HepG2 (cell line): Measurements from ENCODE around the gene TNFSF12. TPM values are rescaled to one million over a fixed set of nuclear protein-coding genes. Genes with fewer than 3 reads are reported as not detected.

Experiments
- CBX5 ChIP-seq: sonication (generic); formaldehyde crosslinking; IDR thresholded peaks from 2 replicates; pipeline ENCODE4 v1.4.0; 2020; ENCODE audit warnings: missing genetic modification reagents, borderline replicate concordance
- CENPBD1 ChIP-seq: sonication (generic); formaldehyde crosslinking; IDR thresholded peaks from 2 replicates; pipeline ENCODE4 v1.8.0; 2022; ENCODE audit warnings: missing genetic modification reagents, low read depth, mild to moderate bottlenecking, borderline replicate concordance
- CENPT ChIP-seq: sonication (generic); formaldehyde crosslinking; IDR thresholded peaks from 2 replicates; pipeline ENCODE4 v1.8.0; 2022; ENCODE audit warnings: low read depth, mild to moderate bottlenecking, moderate library complexity, missing genetic modification reagents
- ELF4 ChIP-seq: sonication (generic); formaldehyde crosslinking; IDR thresholded peaks from 2 replicates; pipeline ENCODE4 v1.5.0; 2020; ENCODE audit warnings: missing genetic modification reagents, mild to moderate bottlenecking, moderate library complexity, borderline replicate concordance
- GLI4 ChIP-seq: sonication (generic); formaldehyde crosslinking; IDR thresholded peaks from 2 replicates; pipeline ENCODE4 v1.5.1; 2020; ENCODE audit warnings: missing genetic modification reagents, mild to moderate bottlenecking, moderate library complexity, borderline replicate concordance
- HMG20B ChIP-seq: conservative IDR thresholded peaks from 2 replicates; pipeline ENCODE4 v1.6.1; 2016; ENCODE audit warnings: missing genetic modification reagents, missing compliant biosample characterization
- MBNL3 ChIP-seq: fragments of 250-450 bp; sonication (Bioruptor Pico); conservative IDR thresholded peaks from 2 replicates; pipeline ENCODE4 v1.8.0; 2022; ENCODE audit warnings: mild to moderate bottlenecking, inconsistent platforms
- MIER3 ChIP-seq: IDR thresholded peaks from 2 replicates; pipeline ENCODE4 v1.6.1; 2016; ENCODE audit warnings: missing compliant biosample characterization, borderline replicate concordance
- NFKB2 ChIP-seq: sonication (generic); formaldehyde crosslinking; IDR thresholded peaks from 2 replicates; pipeline ENCODE4 v1.4.0; 2020; ENCODE audit warnings: missing genetic modification reagents, borderline replicate concordance
- PAF1 ChIP-seq: IDR thresholded peaks from 2 replicates; pipeline ENCODE4 v1.6.1; 2016; ENCODE audit warnings: missing genetic modification reagents, missing compliant biosample characterization
- PHF8 ChIP-seq: sonication (generic); formaldehyde crosslinking; IDR thresholded peaks from 2 replicates; pipeline ENCODE4 v1.5.0; 2020; ENCODE audit warnings: missing genetic modification reagents
- PTBP1 ChIP-seq: fragments of 200-400 bp; formaldehyde crosslinking; IDR thresholded peaks from 2 replicates; pipeline ENCODE4 v1.6.1; 2018; ENCODE audit warnings: low read length, low read depth; ENCODE audit not compliant: poor library complexity, severe bottlenecking
- RXRB ChIP-seq: IDR thresholded peaks from 2 replicates; pipeline ENCODE4 v1.6.1; 2016; ENCODE audit warnings: borderline replicate concordance, missing genetic modification reagents, missing compliant biosample characterization
- SATB2 ChIP-seq: sonication (generic); formaldehyde crosslinking; IDR thresholded peaks from 2 replicates; pipeline ENCODE4 v1.5.0; 2020; ENCODE audit warnings: missing genetic modification reagents
- SMYD3 ChIP-seq: sonication (generic); formaldehyde crosslinking; IDR thresholded peaks from 2 replicates; pipeline ENCODE4 v1.8.1; 2023; ENCODE audit warnings: mild to moderate bottlenecking, missing genetic modification reagents
- SNAPC2 ChIP-seq: sonication (generic); formaldehyde crosslinking; IDR thresholded peaks from 2 replicates; pipeline ENCODE4 v1.8.1; 2022; ENCODE audit warnings: mild to moderate bottlenecking, missing genetic modification reagents
- SRSF1 ChIP-seq: fragments of 200-400 bp; formaldehyde crosslinking; optimal IDR thresholded peaks from 2 replicates; pipeline ENCODE3; 2017; ENCODE audit warnings: mild to moderate bottlenecking, low read depth, low read length, moderate library complexity
- TARDBP ChIP-seq: sonication (generic); formaldehyde crosslinking; IDR thresholded peaks from 2 replicates; pipeline ENCODE4 v1.8.0; 2022; ENCODE audit warnings: mild to moderate bottlenecking, missing genetic modification reagents
- U2AF2 ChIP-seq: fragments of 200-400 bp; formaldehyde crosslinking; IDR thresholded peaks from 2 replicates; pipeline ENCODE4 v1.6.1; 2017; ENCODE audit warnings: low read depth, mild to moderate bottlenecking, low read length
- ZNF121 ChIP-seq: sonication (generic); formaldehyde crosslinking; IDR thresholded peaks from 2 replicates; pipeline ENCODE4 v1.5.0; 2020; ENCODE audit warnings: mild to moderate bottlenecking, missing genetic modification reagents
- ZNF256 ChIP-seq: sonication (generic); formaldehyde crosslinking; conservative IDR thresholded peaks from 2 replicates; pipeline ENCODE4 v1.4.0; 2020; ENCODE audit warnings: missing genetic modification reagents
- ZNF451 ChIP-seq: sonication (generic); formaldehyde crosslinking; IDR thresholded peaks from 2 replicates; pipeline ENCODE4 v1.5.0; 2020; ENCODE audit warnings: mild to moderate bottlenecking, missing genetic modification reagents
- ZNF496 ChIP-seq: sonication (generic); formaldehyde crosslinking; IDR thresholded peaks from 2 replicates; pipeline ENCODE4 v1.8.1; 2023; ENCODE audit warnings: mild to moderate bottlenecking, moderate library complexity, missing genetic modification reagents; ENCODE audit not compliant: insufficient replicate concordance
- ZNF546 ChIP-seq: sonication (generic); formaldehyde crosslinking; conservative IDR thresholded peaks from 2 replicates; pipeline ENCODE4 v1.8.1; 2023; ENCODE audit warnings: mild to moderate bottlenecking, missing genetic modification reagents
- ZNF557 ChIP-seq: sonication (generic); formaldehyde crosslinking; IDR thresholded peaks from 2 replicates; pipeline ENCODE4 v1.4.0; 2020; ENCODE audit warnings: missing genetic modification reagents
- ZNF674 ChIP-seq: sonication (generic); formaldehyde crosslinking; IDR thresholded peaks from 2 replicates; pipeline ENCODE4 v1.5.0; 2020; ENCODE audit warnings: low read depth, mild to moderate bottlenecking, missing genetic modification reagents
- ZNF775 ChIP-seq: sonication (generic); formaldehyde crosslinking; IDR thresholded peaks from 2 replicates; pipeline ENCODE4 v1.4.0; 2020; ENCODE audit warnings: missing genetic modification reagents, mild to moderate bottlenecking, moderate library complexity, borderline replicate concordance
- ZSCAN22 ChIP-seq: sonication (generic); formaldehyde crosslinking; IDR thresholded peaks from 2 replicates; pipeline ENCODE4 v1.4.0; 2020; ENCODE audit warnings: mild to moderate bottlenecking, missing genetic modification reagents
- polyA plus RNA-seq, 8 experiments: library from polyadenylated mRNA; depleted of rRNA in 3 of 8; stranded (reverse) in 7 of 8; unstranded in 1 of 8; fragments of >200 nt; fragmentation: Illumina TruSeq in 4 of 8; extraction: Trizol in 4 of 8; gene quantifications; 2 replicates each; pipeline versions ENCODE4 v1.2.1 to v1.2.3, GENCODE V29; 2011 to 2016; ENCODE audit warnings: low read depth in 4 of 8, missing spikeins in 1 of 8, mixed read lengths in 1 of 8; ENCODE audit not compliant: insufficient read depth in 1 of 8
- total RNA-seq, 5 experiments: library from RNA; depleted of rRNA; stranded (reverse); fragments of >200 nt; fragmentation: Illumina TruSeq; extraction: Trizol; gene quantifications; 2 replicates each; pipeline ENCODE4 v1.2.3, GENCODE V29; 2016; ENCODE audit warnings: low read depth in 1 of 5
- TF ChIP-seq, protein P1 (sequence below): sonication (generic); formaldehyde crosslinking; IDR thresholded peaks from 2 replicates; pipeline ENCODE4 v1.8.0; 2022; ENCODE audit warnings: mild to moderate bottlenecking, missing genetic modification reagents, moderate library complexity
- TF ChIP-seq, protein P2 (sequence below): conservative IDR thresholded peaks from 2 replicates; pipeline ENCODE4 v1.6.1; 2018; ENCODE audit warnings: missing genetic modification reagents

Gene TNFSF12
- total and polyA plus RNA-seq, 2 of the 13 experiments (the other 11 are each of a cell fraction or from before 2014, with no cell fraction given) = 0.93 to 7.2 TPM

DNA sequence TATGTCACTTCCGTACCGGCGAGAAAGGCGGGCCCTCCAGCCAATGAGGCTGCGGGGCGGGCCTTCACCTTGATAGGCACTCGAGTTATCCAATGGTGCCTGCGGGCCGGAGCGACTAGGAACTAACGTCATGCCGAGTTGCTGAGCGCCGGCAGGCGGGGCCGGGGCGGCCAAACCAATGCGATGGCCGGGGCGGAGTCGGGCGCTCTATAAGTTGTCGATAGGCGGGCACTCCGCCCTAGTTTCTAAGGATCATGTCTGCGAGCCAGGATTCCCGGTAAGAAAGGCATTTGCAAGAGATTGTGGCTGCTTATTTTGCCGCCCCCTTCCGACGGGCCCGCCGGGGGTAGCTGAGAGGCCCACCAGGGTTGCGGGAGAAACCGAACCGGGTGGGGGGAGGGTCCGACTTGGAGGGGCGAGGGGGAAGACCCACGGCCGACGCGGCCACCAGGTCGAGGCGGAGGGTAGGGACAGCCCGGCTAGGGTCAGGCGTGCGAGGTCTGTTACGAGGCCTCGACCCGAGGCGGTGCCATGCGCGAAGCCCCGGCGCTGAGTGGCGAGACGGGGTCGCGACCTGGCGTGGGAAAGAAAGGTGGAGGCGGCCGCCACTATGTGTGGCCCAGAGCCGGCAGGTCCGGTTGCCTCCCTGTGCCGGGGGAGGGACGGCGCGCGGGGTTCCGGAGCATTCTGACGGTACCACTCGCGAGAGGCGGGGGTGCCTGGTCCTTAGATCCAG, 23.9 kb downstream of the TNFSF12 start (continued):
- TF ChIP-seq HMG20B (CRISPR knock-in tag) (no peak), NFKB2 (CRISPR knock-in tag) (peak; percentile 15; the same call in 1 of the 2 replicates), GLI4 (CRISPR knock-in tag) (no peak), U2AF2 (no peak), SMYD3 (CRISPR knock-in tag) (no peak), RXRB (CRISPR knock-in tag) (no peak; the same call in 1 of the 2 replicates), SNAPC2 (CRISPR knock-in tag) (no peak), ZNF674 (CRISPR knock-in tag) (0 out of 2 replicates have a peak, but pooled peaks have one; percentile 65), ZNF451 (no peak), ZNF546 (no peak), CENPBD1 (CRISPR knock-in tag) (no peak; the same call in 1 of the 2 replicates), ZSCAN22 (CRISPR knock-in tag) (no peak), ZNF256 (CRISPR knock-in tag) (no peak), ZNF775 (CRISPR knock-in tag) (no peak), MBNL3 (CRISPR knock-in tag) (peak; percentile 80; the same call in 1 of the 2 replicates), PTBP1 (no peak), ZNF496 (CRISPR knock-in tag) (no peak), CENPT (CRISPR knock-in tag) (peak; percentile 45), PAF1 (CRISPR knock-in tag) (peak; percentile 77; the same call in 1 of the 2 replicates), TARDBP (CRISPR knock-in tag) (no peak), ZNF121 (peak; percentile 57; the same call in 1 of the 2 replicates), ZNF557 (CRISPR knock-in tag) (no peak), PHF8 (peak; percentile 61; the same call in 1 of the 2 replicates), SATB2 (CRISPR knock-in tag) (no peak), SRSF1 (no peak), MIER3 (CRISPR knock-in tag) (no peak), ELF4 (CRISPR knock-in tag) (peak; percentile 99), CBX5 (no peak)
- TF ChIP-seq, protein P1, sequence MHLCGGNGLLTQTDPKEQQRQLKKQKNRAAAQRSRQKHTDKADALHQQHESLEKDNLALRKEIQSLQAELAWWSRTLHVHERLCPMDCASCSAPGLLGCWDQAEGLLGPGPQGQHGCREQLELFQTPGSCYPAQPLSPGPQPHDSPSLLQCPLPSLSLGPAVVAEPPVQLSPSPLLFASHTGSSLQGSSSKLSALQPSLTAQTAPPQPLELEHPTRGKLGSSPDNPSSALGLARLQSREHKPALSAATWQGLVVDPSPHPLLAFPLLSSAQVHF (CRISPR knock-in tag) = no peak
- TF ChIP-seq, protein P2, sequence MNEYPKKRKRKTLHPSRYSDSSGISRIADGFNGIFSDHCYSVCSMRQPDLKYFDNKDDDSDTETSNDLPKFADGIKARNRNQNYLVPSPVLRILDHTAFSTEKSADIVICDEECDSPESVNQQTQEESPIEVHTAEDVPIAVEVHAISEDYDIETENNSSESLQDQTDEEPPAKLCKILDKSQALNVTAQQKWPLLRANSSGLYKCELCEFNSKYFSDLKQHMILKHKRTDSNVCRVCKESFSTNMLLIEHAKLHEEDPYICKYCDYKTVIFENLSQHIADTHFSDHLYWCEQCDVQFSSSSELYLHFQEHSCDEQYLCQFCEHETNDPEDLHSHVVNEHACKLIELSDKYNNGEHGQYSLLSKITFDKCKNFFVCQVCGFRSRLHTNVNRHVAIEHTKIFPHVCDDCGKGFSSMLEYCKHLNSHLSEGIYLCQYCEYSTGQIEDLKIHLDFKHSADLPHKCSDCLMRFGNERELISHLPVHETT (CRISPR knock-in tag) = 0 out of 2 replicates have a peak, but pooled peaks have one; percentile 63
